ENCODE results near the gene SMCO2.

DNA sequence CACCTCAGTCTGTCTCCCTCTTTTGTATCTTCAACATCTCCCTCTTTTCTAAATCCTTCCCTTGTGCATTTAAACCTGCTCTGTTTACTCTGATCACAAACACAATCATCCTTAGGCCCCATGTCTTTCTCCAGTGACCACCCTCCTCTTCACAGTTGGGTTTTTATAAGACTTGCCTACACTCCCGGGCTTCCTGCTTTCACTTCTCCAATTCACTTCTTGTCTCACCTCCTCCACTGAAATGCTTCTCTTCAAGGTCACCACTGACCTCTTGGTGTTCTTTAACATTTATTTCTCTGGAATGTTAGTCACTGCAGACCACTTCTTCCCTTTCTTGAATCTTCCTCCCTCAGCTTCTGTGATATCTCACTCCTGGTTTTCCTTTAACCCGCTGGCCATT, 8.7 kb upstream of the SMCO2 start:
- no peak for TF ChIP-seq CTCF (IDR thresholded peaks at IDR 0.05)
- TF ChIP-seq POLR2AphosphoS5 (IDR thresholded peaks at IDR 0.05; ENCODE audit: low read depth, low read length), result no peak

Data from Panc1 (cell line).